K562 (cell line): ENCODE measurements around the gene MALRD1. TPM values are rescaled to one million over a fixed set of nuclear protein-coding genes. Genes with fewer than 3 reads are reported as not detected.

Experiments used
- ATAC-seq: fragments of 200-7000 bp; cut with Tn5 transposase; 3 replicates; pipeline ENCODE4 v1.9.1; 2020; ENCODE audit warnings: moderate library complexity
- BruUV-seq: library from RNA; stranded (reverse); fragments of 400-500 nt; replicated peaks from 2 replicates; lab custom pipeline; 2021; lab: Mats Ljungman, UMichigan
- CTCF ChIA-PET: fragments of 300-600 bp; formaldehyde crosslinking; extraction: SDS; loops from one replicate; lab custom pipeline; 2021; ENCODE audit warnings: low intra/inter-chr PET ratio; lab: Yijun Ruan, JAX
- POLR2A ChIA-PET: fragments of 300-600, 350-650 bp; sonication (Branson Sonifier 250); formaldehyde crosslinking; extraction: SDS; loops from one replicate; lab custom pipeline; 2021; ENCODE audit warnings: antibody characterized with exemption, inconsistent platforms; lab: Yijun Ruan, JAX
- DNase-seq, 4 experiments: peaks; one replicate each; pipeline versions ENCODE4 v3.0.0 to v3.0.0-alpha.2; 2011 to 2018; ENCODE audit warnings: low spot score in 3 of 4, mixed read lengths in 3 of 4; ENCODE audit errors: extremely low read depth in 1 of 4
- FAIRE-seq: peaks from 2 replicates; lab custom pipeline; 2011; peaks lifted over from hg19 to GRCh38; lab: Jason Lieb, UNC
- H2AFZ ChIP-seq: 2 replicates; pipeline ENCODE4 v1.6.0; 2011; ENCODE audit warnings: low read depth, low read length, control low read depth, inconsistent platforms
- H3K27ac ChIP-seq: fragments of 200-600 bp; 3 replicates; pipeline ENCODE4 v1.8.0; 2011; ENCODE audit warnings: low read depth, mild to moderate bottlenecking, control low read depth, inconsistent platforms, low read length, moderate library complexity, mixed read lengths; ENCODE audit errors: extremely low read depth
- H3K27me3 ChIP-seq, 2 experiments: fragments of 300-600 bp in 1 of 2; 2 replicates in 1 of 2; 3 replicates in 1 of 2; pipeline versions ENCODE4 v1.6.0 to v1.8.0; 2011; ENCODE audit warnings: inconsistent platforms in 2 of 2, low read length in 2 of 2, mild to moderate bottlenecking in 1 of 2, mixed read lengths in 1 of 2, moderate library complexity in 1 of 2; ENCODE audit not compliant: control insufficient read depth in 2 of 2, insufficient read depth in 2 of 2
- H3K36me3 ChIP-seq: fragments of 300-600 bp; 3 replicates; pipeline ENCODE4 v1.8.0; 2011; ENCODE audit warnings: mild to moderate bottlenecking, low read length, inconsistent platforms; ENCODE audit not compliant: control insufficient read depth, insufficient read depth
- H3K4me1 ChIP-seq, 2 experiments: fragments of 200-600 bp in 1 of 2; replicated peaks in 1 of 2; 2 replicates in 1 of 2; 3 replicates in 1 of 2; pipeline versions ENCODE4 v1.5.1 to v1.8.0; 2011; ENCODE audit warnings: inconsistent platforms in 2 of 2, low read length in 2 of 2, mild to moderate bottlenecking in 1 of 2, mixed read lengths in 1 of 2, moderate library complexity in 1 of 2; ENCODE audit not compliant: control insufficient read depth in 2 of 2, insufficient read depth in 2 of 2
- H3K4me2 ChIP-seq: 2 replicates; pipeline ENCODE4 v1.6.1; 2011; ENCODE audit warnings: low read length, control low read depth, inconsistent platforms, mixed read lengths; ENCODE audit not compliant: insufficient read depth
- H3K4me3 ChIP-seq: fragments of 200-600 bp; sonication (generic), shearing (Covaris generic); 2 replicates; pipeline ENCODE4 v1.5.1; 2016; ENCODE audit warnings: control low read depth, inconsistent platforms
- H3K79me2 ChIP-seq: fragments of 200-600 bp; 3 replicates; pipeline ENCODE4 v1.8.0; 2011; ENCODE audit warnings: low read length, inconsistent platforms; ENCODE audit not compliant: control insufficient read depth, insufficient read depth
- H3K9ac ChIP-seq, 2 experiments: 2 replicates each; pipeline versions ENCODE4 v1.6.0 to v1.6.1; 2011; ENCODE audit warnings: low read depth in 2 of 2, low read length in 2 of 2, control low read depth in 1 of 2, inconsistent platforms in 1 of 2, mild to moderate bottlenecking in 1 of 2, mixed read lengths in 1 of 2; ENCODE audit not compliant: insufficient read depth in 1 of 2
- H3K9me1 ChIP-seq: one replicate; pipeline ENCODE4 v1.6.0; 2011; ENCODE audit warnings: inconsistent platforms, mild to moderate bottlenecking, low read length, moderate library complexity; ENCODE audit not compliant: control insufficient read depth, insufficient read depth
- H3K9me3 ChIP-seq: replicated peaks from 2 replicates; pipeline ENCODE4 v1.5.1; 2011; ENCODE audit warnings: low read depth, low read length, inconsistent platforms; ENCODE audit not compliant: control insufficient read depth, insufficient read depth
- H4K20me1 ChIP-seq: replicated peaks from 2 replicates; pipeline ENCODE4 v1.6.1; 2011; ENCODE audit warnings: low read length, inconsistent platforms, mixed read lengths; ENCODE audit not compliant: control insufficient read depth, insufficient read depth
- ARNT ChIP-seq, 2 experiments: fragments of 450-650 bp; IDR thresholded peaks; 2 replicates each; pipeline ENCODE4 v1.6.1; 2016; ENCODE audit warnings: mild to moderate bottlenecking in 1 of 2
- GTF2E2 ChIP-seq: fragments of 200-800 bp; sonication (Bioruptor generic); IDR thresholded peaks from 2 replicates; pipeline ENCODE4 v1.6.1; 2016; ENCODE audit warnings: missing genetic modification characterization, missing compliant biosample characterization
- HBP1 ChIP-seq: fragments of 450-650 bp; formaldehyde crosslinking; IDR thresholded peaks from 2 replicates; pipeline ENCODE4 v1.4.0; 2022; ENCODE audit warnings: missing genetic modification characterization
- MAZ ChIP-seq, 2 experiments: fragments of 450-650 bp in 1 of 2; sonication (generic) in 1 of 2; formaldehyde crosslinking; IDR thresholded peaks in 1 of 2; conservative IDR thresholded peaks in 1 of 2; 2 replicates each; pipeline versions ENCODE4 v1.4.0 to v1.5.0; 2020; ENCODE audit warnings: mild to moderate bottlenecking in 1 of 2, missing genetic modification reagents in 1 of 2
- MCM5 ChIP-seq: fragments of 450-650 bp; IDR thresholded peaks from 2 replicates; pipeline ENCODE4 v1.6.1; 2016; ENCODE audit warnings: low read depth
- NCOA6 ChIP-seq: fragments of 450-650 bp; IDR thresholded peaks from 2 replicates; pipeline ENCODE4 v1.6.1; 2017; ENCODE audit warnings: mild to moderate bottlenecking
- NCOR1 ChIP-seq: fragments of 450-650 bp; IDR thresholded peaks from 2 replicates; pipeline ENCODE4 v1.6.1; 2016; ENCODE audit warnings: mild to moderate bottlenecking, moderate library complexity
- OTX1 ChIP-seq: fragments of 450-650 bp; formaldehyde crosslinking; IDR thresholded peaks from 2 replicates; pipeline ENCODE4 v1.4.0; 2022; ENCODE audit warnings: mild to moderate bottlenecking
- POLR3A ChIP-seq: IDR thresholded peaks from 2 replicates; pipeline ENCODE4 v1.6.1; 2011; ENCODE audit warnings: borderline replicate concordance, mild to moderate bottlenecking, moderate library complexity; ENCODE audit not compliant: insufficient read length, insufficient read depth; ENCODE audit errors: extremely low read depth
- RERE ChIP-seq: sonication (generic); formaldehyde crosslinking; IDR thresholded peaks from 2 replicates; pipeline ENCODE4 v1.8.0; 2023; ENCODE audit warnings: missing genetic modification reagents, mild to moderate bottlenecking, borderline replicate concordance
- WHSC1 ChIP-seq: IDR thresholded peaks from one replicate; pipeline ENCODE4 v1.6.1; 2012; ENCODE audit warnings: low read length, control low read depth, inconsistent platforms
- ZNF124 ChIP-seq: sonication (generic); formaldehyde crosslinking; IDR thresholded peaks from 2 replicates; pipeline ENCODE4 v1.8.1; 2022; ENCODE audit warnings: missing genetic modification reagents
- ZNF644 ChIP-seq: fragments of 200-800 bp; sonication (Bioruptor generic); IDR thresholded peaks from 2 replicates; pipeline ENCODE4 v1.6.1; 2016; ENCODE audit warnings: low read depth, missing genetic modification characterization, missing compliant biosample characterization
- ZNF778 ChIP-seq: fragments of 450-650 bp; formaldehyde crosslinking; IDR thresholded peaks from 2 replicates; pipeline ENCODE4 v1.4.0; 2020; ENCODE audit warnings: mild to moderate bottlenecking, moderate library complexity
- WGBS: fragments of 100-300 bp; shearing (Covaris generic); methylation state at CpG from one replicate; pipeline ENCODE4 v1.1.6; 2016; ENCODE audit warnings: low coverage, mixed read lengths; ENCODE audit not compliant: insufficient coverage; ENCODE audit errors: missing lambda C conversion rate; 5-methylcytosine and 5-hydroxymethylcytosine counted together
- in situ Hi-C: fragments of 300-500 bp; cut with MboI; formaldehyde crosslinking; loops from 4 replicates; pipeline ENCODE4 v1.15.0; 2018; ENCODE audit warnings: inconsistent platforms, mixed read lengths
- intact Hi-C: fragments of 100-400 bp; cut with micrococcal nuclease; formaldehyde crosslinking; loops from 2 replicates; pipeline ENCODE4 v1.14.2; 2022
- polyA plus RNA-seq, 8 experiments: library from polyadenylated mRNA; depleted of rRNA in 4 of 8; stranded (reverse) in 5 of 8; unstranded in 3 of 8; fragments of >200 nt; fragmentation: Nextera tagmentation in 2 of 8; fragmentation: Illumina TruSeq in 1 of 8; extraction: Ambion mirVana in 2 of 8; extraction: Trizol in 1 of 8; gene quantifications; 2 replicates each; pipeline versions ENCODE4 v1.2.1 to v1.2.3, GENCODE V29; 2011 to 2014; ENCODE audit warnings: inconsistent platforms in 1 of 8, missing spikeins in 1 of 8
- total RNA-seq, 7 experiments: library from RNA; depleted of rRNA in 6 of 7; stranded (reverse); fragments of >200 nt in 6 of 7; fragmentation: Illumina TruSeq in 2 of 7; extraction: Trizol in 2 of 7; gene quantifications; 2 replicates each; pipeline versions ENCODE4 v1.2.1 to v1.2.3, GENCODE V29; 2011 to 2021; ENCODE audit warnings: low replicate concordance in 1 of 7

MALRD1 gene
- total and polyA plus RNA-seq, 9 of the 15 experiments (the other 6 are each of a cell fraction or from before 2014, with no cell fraction given) = not detected

- no peaks in the 10 kb centered on the region for H3K27me3 ChIP-seq
- no peak for FAIRE-seq
- CTCF ChIA-PET = no interaction called here
- in situ Hi-C loops (no loop called here), intact Hi-C loops (no loop called here)
- H3K4me2 ChIP-seq = no peak overlapping the region
- H2AFZ ChIP-seq = no peak overlapping the region
- no peak overlapping the region for H3K4me3 ChIP-seq
- POLR2A ChIA-PET = no interaction called here
- H3K9ac ChIP-seq = no peak overlapping the region
- WGBS = 2% methylated on average over 5 of the region's 5 CpGs
- no peak for DNase-seq
- no TSS peak for BruUV-seq
- H4K20me1 ChIP-seq = no peaks in the 10 kb centered on the region
- no peaks in the 10 kb centered on the region for H3K4me1 ChIP-seq
- no peaks in the 10 kb centered on the region for H3K79me2 ChIP-seq
- H3K9me3 ChIP-seq = no peaks in the 10 kb centered on the region
- no peak for ATAC-seq
- no peaks in the 10 kb centered on the region for H3K36me3 ChIP-seq
- no peaks in the 10 kb centered on the region for H3K9me1 ChIP-seq
- H3K27ac ChIP-seq = no peak overlapping the region
- TF ChIP-seq RERE (no peak), MAZ (CRISPR knock-in tag; conservative IDR thresholded peaks at IDR 0.05 in 1 of 2, IDR thresholded peaks at IDR 0.05 in 1 of 2) (no peak), NCOR1 (no peak), ZNF124 (CRISPR knock-in tag) (no peak), POLR3A (no peak), ZNF644 (tag) (no peak), NCOA6 (no peak), OTX1 (CRISPR knock-in tag) (no peak), GTF2E2 (tag) (no peak), MCM5 (no peak), WHSC1 (no peak), ARNT (IDR thresholded peaks at IDR 0.05) (no peak), ZNF778 (CRISPR knock-in tag) (no peak), HBP1 (CRISPR knock-in tag) (no peak)
Observed at GRCh38 chr10:19683960-19684359, 635.4 kb downstream of the MALRD1 start.
